Activated CD4-positive, CD25-positive, alpha-beta regulatory T cell treated with anti-CD3 and anti-CD28 coated beads, Interleukin-2, amount 50 U/mL, for 24 hours (primary cell): ENCODE measurements around the gene GNAI3.

Source experiments
- ATAC-seq, 2 donors: fragments of 150-1000 bp; cut with Tn5 transposase; one replicate each; pipeline ENCODE4 v1.10.0; 2021; ENCODE audit warnings: mild to moderate bottlenecking in 1 of 2, moderate library complexity in 1 of 2

The GNAI3 gene

DNA sequence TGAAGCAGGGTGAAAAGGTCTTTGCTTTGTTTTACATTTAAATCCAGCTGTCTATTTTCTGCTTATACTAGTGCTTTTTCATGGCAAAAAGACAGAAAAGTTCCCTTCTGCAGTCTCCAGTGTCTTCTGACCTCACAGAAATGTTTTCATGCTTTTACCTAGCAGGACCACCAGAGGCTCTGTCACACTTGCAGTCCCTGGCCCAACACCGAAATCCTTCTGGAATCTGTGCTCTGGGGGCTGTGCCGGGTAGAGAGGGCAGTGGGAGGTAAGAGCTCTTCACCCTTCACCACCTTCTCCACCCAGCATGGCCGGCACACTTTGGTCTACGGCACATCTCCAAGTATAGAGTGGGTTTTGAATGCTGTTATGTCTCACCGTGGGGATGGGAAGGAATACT is 50.2 kb downstream of the GNAI3 start:
- ATAC-seq: no peak

DNA sequence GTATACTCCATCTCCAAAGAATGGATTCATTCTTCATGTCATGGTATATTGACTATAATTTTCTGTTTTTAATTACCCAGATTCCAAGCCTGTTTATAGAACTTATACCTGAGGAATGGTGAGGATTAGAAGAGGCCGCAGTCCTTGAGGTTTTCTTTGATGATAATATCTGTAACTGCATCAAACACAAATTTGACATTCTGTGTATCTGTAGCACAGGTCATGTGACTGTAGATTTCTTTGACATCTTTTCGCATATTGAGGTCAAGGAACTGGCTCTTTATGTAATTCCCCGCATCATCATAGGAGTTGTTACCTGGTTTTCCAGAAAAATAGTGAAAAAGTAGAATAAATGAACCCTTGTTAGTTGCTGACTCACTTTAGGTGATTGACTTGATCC is 54.8 kb downstream of the GNAI3 start:
- no peak for ATAC-seq

DNA sequence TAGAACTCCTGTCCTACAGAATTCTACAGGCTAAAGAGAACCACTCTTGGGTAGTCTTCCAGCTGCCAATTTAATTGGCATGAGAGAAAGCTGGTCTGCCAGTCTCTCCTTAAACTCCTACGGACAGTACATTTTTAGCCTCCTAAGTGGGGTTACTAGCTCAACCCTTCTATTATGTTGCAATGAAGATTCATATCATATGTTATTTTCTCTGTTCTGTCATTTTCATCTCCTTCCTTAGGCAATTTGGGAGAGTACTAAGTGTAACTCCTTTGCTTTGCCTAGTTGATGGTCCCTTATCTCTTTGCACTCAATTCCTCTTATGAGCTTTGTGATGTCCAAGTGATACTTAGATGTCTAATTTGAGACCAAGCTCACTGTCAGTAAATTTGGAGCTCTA is 57.0 kb downstream of the GNAI3 start:
- ATAC-seq: no peak

DNA sequence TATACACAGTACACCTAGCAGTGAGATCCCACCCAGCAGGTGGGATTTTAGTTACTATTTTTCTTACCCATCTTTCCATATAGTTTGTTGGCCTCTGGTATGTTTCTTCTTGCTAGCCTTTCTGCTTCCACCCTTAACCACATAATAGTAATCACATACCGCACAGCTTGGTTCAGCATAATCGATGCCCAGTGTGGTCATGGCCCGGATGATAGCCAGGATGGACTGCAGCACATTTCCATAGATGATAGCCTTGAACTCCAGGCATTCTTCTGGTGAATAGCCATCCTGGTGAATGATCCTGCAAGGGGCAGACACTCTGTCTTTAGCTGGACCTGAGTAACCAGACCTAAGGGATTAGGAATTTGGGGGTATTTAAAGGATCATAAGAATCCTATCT is 61.5 kb downstream of the GNAI3 start:
- no peak for ATAC-seq

DNA sequence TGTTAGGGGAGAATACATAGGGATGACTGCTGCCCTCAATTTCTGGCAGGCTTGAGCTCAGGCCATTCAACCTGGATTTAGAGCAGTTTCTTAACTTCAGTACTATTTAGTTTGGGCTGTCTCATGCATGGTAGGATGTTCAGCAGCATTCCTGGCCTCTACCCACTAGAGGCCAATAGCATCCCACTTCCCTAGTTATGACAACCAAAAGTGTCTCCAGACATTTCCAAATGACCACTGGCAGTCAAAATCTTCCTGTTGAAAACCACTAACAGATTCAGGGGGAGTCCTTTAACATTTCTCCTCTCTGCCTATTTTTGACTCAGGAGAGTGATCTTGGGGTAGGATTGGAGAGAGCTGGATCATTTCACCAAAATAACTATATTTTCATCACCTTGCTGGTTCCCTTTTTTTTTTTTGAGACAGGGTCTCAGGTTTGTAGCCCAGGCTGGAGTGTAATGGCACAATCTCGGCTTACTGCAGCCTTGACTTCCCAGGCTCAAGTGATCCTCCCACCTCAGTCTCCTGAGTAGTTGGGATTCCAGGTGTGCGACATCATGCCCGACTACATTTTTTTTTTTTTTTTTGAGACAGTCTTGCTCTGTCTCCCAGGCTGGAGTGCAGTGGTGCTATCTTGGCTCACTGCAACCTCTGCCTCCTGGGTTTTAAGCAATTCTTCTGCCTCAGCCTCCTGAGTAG is 62.3 kb downstream of the GNAI3 start:
- no peak for ATAC-seq

DNA sequence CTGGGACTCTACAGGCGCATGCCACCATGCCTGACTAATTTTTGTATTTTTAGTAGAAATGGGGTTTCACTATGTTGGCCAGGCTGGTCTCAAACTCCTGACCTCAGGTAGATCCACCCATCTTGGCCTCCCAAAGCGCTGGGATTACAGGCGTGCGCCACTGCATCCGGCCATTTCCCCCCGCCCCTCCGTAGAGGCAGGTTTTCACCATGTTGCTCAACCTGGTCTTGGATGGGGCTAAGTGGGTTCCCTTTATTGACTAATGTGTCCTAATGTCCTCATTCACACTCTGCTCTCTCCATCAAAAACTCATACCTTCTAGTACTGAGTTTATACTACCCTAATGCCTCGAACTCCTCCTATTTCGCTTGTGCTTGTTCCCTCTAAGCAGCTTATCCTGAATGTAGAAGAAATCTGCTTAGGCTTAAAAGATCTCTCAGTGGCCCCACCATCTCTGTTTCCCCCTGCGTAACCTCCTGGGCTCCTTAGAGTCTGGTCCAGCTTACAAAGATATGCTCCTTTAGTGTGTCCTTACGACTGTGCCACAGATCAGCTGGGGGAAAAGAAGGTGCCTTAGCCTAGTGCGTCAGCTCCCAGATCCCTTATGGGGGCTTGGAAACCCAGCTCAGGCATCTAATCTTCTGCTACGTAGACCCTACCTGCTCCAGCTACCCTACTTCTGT is 63.0 kb downstream of the GNAI3 start:
- ATAC-seq: no peak

DNA sequence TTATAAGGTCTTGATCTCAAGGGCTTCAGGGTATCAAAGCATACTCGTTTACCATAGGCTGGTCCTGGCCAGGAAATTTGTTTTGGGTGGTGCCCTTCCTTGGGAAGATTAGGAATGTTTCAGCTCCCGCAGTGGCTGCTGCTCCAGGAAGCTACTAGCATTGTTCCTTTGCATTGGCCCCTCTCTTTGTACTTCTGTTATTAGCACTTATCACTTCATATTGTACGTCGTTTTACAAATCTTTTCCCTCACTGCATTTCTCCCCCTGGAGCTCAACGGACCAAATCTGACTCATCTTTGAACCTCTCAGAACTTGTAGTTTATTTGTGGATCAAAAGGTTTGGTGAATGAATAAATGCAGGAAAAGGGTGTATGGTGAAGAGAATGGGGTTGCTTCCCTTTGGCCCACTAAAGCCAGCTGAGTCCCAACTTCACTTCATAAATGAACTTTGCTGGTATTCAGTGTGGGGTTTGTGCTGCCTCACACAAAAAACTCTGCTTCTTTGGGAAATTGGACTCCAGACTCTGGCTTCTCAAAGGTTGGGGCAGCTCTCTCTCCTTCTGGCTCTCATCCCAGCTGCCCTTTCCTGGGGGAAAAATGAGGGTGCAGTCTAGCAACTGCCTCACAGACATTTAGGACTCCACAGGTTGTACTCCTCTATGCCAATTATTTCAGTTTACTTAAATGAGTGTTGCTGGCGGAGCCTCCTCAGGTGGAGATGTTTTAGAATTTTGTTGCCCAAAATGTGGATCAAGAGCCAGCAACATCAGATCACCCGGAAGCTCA is 65.1 kb downstream of the GNAI3 start:
- ATAC-seq: no peak

DNA sequence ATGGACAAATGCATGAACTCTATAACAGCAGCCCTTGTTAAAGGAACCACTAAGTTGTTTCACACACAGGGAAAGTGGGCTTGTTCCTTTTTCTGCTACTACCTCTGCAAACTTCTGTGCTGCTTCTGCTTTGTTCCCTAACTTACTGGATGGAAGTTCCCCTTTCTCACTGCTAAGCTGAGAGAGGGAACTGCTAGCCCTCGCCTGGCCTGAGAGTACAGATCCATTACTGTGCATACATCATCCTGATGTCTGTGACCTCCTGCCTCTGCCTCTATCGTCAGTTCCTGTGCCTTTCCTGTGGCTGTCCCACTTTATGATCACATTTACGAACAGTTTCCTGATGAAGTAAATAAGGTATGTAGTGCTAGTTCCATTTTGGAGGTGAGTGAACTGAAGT is 67.5 kb downstream of the GNAI3 start:
- ATAC-seq: no peak

DNA sequence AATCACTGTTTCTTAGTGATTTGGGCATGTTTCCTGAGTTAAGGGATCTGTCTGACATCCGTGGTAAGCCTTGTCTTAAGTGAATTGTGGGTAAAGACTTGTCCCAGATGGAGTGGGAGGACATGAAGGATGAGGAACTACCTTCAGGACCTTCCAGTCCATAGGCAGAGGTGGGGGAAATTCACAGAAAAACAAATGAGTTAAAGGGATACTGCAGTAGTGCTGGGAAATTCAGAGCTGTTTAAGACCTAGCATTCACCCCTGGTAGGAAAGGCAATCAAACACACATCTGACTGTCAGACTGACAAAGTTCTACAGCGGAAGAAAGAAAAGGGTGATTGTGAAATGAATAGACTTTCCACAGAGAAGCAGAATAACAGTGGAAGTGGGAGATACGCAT is 68.0 kb downstream of the GNAI3 start:
- ATAC-seq: no peak

DNA sequence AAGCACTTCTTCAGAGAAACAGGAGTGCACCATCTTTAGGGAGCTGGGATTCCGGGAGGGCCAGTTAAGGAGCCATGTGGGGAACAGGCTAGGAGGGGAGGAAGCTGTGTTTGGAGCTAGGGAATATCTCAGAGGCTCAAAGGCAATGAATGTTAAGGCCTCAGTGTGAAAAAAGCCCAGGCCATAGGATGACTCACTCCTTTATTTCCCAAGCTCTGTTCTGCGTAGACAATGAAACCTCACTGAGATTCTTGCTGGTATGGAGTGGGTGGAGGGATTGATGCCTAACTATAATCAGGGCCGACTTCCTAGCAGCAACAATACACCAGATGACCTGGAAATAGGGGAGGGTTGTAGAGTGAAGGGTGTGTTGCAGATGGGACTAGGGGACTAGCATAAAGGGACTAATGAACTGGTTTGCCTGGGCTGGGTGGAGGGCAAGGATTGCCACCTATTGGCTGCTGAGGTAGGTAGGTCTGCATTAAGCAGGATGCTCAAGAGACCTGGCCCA is 68.9 kb downstream of the GNAI3 start:
- ATAC-seq: no peak

DNA sequence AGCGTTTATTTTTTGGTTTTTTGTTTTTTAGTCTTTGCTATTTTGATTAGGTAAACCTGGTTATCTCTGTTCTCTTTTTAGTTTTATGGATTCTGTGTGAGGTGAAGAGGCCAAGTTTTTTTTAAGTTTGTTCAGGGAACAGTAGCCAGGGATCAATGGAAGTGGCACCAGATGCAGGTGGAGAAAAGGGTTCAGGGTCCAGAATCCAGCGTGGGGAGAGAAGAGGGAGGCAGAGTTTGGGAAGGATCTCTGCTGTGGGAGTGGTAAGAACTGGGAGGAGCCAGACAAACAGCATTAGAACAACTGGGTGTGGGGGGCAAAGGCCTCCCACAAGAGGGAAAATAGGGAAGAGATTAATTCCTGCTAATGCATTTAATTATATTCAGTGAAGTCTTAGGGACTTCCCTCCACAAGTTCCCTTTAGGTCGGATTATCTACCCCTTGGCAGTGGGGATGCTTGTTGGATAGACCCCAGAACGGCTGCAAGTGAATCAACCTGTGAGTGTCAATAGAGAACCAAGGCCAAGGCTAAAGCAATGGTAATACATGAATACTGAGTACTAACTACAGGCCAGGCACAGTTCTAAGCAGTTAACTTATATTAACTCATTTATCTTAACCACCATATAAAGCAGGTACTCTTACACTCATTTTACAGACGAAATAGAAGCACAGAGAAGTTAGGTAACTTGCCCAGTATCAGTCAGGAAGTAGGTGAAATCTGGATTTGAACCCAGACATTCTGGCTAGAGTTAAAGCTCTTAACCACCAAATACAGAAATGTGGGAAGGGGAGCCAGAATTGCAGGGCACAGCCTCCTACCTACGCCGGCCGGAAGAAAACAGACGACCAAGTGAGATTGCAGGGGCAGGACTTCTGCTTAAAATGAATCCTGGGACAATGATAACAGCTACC is 70.5 kb downstream of the GNAI3 start:
- ATAC-seq: no peak

DNA sequence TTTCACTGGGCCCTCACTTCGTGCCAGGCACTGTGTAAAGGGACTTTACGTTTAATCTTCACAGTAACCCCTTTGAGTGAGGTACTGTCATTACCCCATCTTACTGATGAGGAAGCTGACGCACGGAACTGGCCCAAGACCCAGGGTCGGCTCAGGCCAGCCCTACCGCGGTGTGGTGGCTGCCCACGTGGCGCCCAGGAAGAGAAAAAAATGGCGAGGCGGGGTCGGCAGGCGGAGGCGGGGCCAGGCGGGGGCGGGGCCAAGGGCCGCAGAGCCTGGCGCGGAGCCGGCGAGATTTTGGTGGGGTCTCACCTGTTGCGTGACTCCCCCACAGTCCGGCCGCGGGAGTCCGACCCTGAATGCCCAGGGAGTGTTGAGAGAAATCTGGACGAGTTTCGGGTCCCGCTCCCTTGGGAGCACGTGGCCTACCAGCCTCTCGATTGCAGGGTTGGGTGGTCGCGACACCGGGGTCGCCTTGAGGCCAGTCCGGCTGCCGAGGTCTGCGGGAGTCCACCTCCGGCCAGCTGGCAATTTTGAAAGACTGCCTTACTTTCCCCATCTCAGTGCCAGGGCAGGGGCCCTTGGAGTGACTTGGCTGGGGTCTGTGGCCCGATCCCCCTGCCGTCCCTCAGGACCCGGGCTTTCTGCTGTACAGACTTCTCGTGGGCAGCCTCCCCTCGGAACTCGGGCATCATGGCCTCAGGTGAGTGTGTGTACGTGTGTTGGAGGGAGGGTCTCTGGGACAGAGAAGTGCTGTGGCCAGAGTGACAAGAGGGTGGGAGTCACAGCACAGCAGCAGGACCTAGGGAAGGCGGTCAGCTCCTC is 71.4 kb downstream of the GNAI3 start, which contains the start of the genes AMPD2 and GNAT2:
AMPD2 (plus strand) TSS at position 262 of the 825 bp plus-strand sequence. CDS start 1,339 bp downstream, outside the sequence.
GNAT2 (minus strand) TSS at position 41 of the 825 bp plus-strand sequence. CDS start 6,746 bp downstream, outside the sequence.
- peak; percentile 41 to 42 for ATAC-seq

DNA sequence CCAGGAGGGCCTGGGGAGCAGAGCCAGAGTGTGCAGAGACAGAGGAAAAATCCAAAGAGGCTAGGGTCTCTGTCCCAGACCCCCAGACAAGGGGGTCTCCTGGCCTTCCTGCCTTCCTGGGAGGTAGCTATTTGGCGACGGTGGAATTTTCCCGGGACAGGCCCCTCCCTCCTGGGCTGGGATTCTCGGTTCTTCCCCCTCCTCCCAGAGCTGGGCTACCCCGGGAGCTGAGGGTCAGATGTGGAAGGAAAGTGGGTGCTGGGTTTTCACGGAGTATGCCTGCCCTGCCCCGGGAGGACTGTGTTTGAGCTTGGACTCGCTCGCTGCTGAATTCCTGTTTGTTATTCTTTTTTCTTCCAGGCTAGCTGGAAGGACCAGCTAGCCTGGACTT is 72.0 kb downstream of the GNAI3 start:
- no peak for ATAC-seq

DNA sequence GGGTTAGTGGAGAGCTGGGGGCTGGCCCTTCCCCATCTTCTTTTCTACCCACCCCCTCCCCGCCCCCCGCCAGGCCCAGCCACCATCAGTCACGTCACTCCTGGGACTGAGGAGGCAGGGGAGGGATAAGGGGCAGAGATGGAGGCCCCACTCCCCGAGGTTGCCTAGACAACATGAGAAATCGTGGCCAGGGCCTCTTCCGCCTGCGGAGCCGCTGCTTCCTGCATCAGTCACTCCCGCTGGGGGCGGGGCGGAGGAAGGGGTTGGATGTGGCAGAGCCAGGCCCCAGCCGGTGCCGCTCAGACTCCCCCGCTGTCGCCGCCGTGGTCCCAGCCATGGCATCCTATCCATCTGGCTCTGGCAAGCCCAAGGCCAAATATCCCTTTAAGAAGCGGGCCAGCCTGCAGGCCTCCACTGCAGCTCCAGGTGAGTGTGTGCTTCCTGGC is 72.4 kb downstream of the GNAI3 start:
- peak; percentile 92 to 93 for ATAC-seq

DNA sequence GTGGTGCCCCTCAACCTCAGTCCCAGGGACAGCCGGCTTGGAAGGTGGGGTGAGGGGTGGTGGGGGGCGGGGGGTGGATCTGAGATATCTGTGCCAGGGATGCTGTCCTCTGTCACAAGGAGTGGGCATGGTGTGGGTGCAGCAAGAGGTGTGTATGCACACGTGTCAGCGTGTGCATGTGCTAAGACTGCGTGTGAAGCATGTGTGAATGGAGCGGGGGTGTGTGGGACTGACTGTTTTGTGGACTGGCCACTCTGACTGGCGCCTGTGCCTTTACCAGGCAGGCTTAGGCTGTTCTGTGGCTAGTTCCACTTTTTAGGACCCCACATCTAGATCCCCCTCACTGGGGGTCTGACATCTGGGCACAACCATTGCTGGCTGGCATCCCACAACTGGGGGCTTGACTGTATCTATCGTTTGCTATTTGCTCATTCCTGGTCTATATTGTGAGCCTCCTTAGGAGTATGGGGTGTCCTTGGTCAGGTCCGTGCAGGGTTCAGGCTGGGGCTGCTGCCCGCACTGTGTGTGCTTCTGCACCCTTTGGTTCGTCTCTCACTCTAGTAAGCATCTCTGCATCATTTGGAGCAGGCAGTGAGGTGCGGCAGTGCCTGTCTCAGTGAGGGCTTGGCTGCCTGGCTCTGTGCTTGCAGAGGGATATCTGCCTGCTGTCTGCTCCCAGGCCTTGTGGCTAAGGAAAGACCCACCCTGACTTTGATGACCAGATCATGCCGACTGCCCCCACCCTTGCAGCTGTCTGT is 73.1 kb downstream of the GNAI3 start:
- peak in 1 of 2 donors; percentile 4 for ATAC-seq

DNA sequence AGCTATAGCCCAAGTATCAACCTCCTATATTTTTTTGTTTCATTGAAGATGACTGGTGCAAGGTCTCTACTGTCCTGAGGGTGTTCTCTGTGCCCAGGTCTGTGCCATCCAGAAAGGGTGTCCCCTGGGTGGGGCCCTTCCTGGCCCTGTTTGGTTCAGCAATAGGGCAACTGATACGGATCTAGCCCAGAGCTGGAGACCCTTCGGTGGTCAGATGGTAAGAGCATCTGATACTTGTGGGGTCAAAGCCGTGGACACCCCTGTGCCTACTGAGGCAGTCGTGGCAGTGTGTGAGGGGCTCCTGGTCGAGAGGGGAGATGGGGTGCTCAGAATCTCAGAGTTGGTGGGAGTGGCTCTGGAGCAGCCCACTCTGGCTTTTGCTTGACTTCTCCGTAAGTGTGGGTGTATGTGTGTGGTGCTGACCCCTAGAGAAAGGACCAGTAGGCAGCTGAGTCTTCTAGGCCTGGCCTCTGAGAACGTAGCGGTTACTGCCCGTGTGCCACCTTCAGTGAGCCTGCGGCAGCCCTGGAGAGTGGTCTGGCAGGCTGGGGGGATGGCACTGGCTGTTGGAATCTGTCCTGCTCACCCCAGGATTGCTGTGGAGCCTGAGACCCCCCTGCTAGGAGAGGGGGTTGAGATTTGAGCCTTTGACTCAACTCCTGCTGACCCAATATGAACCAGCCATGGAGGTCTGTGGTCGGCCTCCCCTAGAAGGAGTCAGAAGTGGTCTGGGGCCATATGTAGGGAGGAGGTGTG is 73.9 kb downstream of the GNAI3 start:
- ATAC-seq: no peak

DNA sequence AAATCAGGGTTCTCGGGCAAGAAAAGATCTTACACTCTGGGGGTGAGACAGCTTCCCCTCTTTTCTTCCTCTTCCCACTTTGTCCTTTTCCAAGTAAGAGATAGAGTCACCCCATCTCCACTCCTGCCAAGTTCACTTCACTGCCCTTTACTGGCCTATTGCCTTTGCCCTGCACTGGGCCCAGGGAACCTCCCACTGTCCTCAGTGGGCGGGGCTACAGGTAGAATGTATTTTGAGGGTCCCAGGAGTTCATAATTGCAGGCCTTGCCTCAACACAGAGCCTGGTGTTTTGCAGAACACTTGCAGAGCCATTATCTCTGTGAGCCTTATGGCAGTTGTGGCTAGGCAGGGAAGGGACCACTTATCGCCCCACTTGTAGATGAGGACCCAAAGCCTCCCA is 74.5 kb downstream of the GNAI3 start:
- ATAC-seq: no peak

DNA sequence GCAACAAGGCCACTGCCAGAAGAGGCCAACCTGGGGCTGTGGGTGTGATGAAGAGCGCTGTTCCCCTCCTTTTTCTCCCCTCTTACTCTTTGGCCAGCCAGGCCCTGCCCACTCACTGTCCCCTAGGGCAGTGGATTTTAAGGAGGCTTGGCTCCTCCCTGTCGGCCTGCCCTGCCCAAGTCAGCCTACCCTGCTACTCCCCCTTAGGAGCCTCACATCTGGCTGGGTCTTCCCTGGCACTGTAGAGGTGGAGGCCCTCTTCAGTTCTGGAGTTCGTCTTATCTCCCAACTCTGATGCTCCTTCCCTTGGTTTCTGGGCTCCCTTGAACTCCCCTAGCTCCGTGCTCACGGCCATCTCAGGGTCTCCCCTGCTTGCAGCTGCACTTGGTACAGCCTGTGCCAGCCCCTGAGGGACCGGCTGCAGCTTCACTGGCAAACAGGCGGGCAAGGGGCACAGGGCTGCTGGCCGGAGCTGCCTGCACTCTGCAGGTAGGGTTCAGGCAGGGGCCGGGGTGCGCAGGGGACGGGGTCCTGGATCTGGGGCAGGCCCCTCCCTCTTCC is 75.3 kb downstream of the GNAI3 start:
- ATAC-seq: no peak
